Stimulated activated CD8-positive, alpha-beta memory T cell treated with anti-CD3 and anti-CD28 coated beads, Interleukin-12 subunit alpha, Interleukin-12 subunit beta, amount 100 ng/mL, for 4 hours (primary cell): Measurements from ENCODE around the gene RPRD1B.
"Not testable (repeated sequence)": the region's sequence is repeated elsewhere in the genome, so short reads cannot be mapped to it uniquely, and the experiment has no call there.

ENCODE experiments used
- DNase-seq: peaks from one replicate; pipeline ENCODE4 v3.0.0-alpha.2; 2020; ENCODE audit warnings: low read depth

RPRD1B gene

DNA sequence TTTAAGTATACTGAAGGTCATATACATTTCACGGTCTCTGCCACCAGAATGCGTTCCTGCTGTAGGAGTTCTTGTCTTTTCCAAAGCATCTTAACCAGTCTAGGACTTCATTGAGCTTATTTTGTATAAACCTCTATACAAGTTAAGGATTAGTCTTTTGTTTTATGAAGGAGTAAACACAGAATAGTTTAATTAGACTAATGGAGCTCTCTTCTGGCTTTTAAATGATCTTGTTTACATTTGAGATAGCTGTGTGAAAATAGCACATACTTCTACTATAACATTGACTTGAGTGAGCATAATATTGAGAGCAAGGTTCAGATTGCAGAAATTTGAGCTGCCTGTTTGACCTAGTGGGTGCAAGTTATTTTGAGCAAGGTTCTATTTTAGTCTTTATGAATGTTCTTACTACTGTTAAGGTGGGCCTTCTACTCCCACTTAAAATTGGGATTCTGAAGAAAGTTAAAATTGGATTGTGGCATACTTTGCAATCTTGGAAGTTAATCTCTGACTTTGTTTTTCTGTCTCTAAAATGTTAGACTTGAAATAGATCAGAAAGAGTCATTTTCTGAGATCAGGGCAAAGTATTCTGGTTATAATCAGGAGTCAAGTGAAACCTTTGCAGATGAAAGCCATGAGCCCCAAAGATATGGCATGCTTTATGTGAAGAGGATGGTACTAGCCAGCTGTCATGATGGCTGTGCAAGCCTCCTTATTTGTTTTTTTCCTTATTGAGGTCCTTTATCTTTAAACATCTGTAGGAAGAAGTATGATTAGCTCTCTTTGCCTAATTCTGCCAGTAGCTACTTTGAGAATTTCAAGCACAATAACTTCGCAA lies 41.8 kb downstream of the RPRD1B start:
- no peak for DNase-seq

DNA sequence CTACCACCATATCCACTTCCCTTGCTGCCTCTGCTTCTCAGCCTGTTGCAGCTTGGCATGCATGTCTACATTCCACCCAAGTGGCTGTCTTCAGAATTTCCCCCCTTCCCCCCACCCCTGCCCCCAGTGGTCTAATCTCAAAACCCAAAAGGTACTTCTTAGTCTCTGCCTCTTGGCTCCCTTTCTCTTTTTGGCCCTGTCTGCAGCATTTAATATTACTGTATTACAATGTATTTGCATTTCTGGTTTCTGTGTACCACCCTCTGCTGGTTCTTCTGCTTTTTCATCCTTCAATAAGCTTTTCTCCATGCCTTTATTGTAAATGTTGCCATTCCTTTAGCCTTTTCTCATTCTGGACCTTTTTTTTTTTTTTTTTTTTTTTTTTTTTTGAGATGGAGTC lies 43.0 kb downstream of the RPRD1B start:
- DNase-seq, result no peak

DNA sequence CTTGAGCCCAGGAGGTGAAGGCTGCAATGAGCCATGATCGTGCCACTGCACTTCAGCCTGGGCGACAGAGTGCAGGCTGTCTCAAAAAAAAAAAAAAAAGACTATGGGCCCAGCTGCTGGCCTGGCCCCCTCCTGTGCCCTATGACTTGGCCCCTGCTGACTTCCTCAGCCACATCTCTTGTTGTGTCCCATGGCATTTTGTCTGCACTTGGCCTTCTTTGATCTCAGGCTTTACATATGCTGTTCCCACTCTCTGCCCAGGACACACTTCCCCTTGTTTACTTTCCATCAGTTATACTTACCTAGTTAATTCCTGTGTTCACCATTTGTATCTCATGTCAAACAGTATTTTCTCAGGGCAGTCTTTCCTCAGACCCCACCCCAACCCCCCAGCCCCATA lies 44.5 kb downstream of the RPRD1B start:
- DNase-seq, result no peak

DNA sequence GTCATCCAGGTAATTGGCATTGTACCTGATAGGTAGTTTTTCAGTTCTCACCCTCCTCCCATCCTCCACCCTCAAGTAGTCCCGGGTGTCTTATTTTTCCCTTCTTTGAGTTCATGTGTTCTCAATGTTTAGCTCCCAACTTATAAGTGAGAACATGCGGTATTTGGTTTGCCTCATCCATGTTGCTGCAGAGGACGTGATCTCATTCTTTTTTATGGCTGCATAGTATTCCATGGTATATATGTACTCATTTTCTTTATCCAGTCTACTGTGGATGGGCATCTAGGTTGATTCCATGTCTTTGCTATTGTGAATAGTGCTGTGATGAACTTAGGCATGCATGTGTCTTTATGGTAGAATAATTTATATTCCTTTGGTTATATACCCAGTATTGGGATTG lies 45.8 kb downstream of the RPRD1B start:
- no peak for DNase-seq

DNA sequence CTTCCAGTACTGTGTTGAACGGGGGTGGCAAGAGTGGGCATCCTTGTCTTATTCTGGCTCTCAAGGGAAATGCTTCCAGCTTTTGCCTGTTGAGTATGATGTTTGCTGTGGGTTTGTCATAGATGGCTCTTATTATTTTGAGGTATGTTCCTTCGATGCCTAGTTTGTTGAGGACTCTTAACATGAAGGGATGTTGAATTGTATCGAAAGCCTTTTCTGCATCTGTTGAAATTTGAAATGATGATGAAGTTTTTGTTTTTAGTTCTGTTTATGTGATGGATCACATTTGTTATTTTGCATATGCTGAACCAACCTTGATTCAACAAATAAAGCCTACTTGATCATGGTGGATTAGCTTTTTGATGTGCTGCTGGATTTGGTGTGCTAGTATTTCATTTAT lies 48.0 kb downstream of the RPRD1B start:
- no peak for DNase-seq

DNA sequence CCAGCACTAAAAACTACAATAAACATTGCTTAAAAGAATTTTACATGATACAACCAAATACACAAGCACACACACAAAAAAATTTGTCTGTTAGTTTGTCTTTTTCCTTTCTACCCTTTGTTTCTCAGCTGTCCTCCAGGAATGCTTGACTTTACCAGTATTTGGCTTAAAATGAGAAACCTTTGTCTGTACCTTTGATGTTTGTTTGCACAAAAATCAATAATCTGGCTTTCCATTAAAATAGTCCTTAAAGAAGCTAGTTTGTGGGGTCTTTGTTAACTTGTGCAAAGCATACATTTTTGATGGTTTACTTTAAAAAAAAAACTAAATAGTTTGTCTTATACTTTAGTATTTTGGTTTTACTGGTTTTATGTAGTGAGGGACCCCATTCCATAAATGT lies 49.3 kb downstream of the RPRD1B start:
- no peak for DNase-seq

DNA sequence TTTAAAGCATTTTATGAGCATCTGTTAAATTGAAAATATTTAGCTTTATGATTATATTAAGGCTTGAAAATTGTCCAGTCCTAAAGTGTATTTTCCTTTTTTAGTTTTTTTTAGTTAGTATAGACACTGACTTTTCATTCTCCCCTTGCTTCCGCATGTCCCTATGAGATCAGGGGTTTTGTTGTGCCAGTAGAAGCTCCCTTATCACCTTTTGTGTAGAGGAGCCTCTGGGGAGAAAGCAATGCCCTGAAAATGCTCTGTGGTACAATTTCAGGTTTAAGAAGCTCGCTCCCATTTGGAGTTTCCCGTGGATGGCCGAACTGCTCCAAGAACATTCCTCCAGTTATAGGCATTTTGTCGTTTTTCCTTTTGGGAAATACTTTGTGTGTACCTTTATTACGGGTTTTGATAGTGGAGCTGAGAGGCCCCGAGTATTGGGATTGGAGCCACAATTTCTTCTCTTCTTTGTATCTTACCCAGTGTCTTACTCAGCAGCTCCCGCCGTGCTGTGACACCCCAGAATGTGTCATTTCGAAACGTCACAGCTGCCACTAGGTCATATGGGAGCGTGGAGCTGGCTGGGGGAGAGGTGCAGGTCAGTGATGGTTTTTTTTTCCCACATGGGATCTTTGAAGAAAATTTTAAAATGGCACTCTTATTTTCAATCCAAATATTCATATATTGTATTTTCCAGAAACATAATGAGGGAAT lies 49.9 kb downstream of the RPRD1B start:
- DNase-seq, result no peak

DNA sequence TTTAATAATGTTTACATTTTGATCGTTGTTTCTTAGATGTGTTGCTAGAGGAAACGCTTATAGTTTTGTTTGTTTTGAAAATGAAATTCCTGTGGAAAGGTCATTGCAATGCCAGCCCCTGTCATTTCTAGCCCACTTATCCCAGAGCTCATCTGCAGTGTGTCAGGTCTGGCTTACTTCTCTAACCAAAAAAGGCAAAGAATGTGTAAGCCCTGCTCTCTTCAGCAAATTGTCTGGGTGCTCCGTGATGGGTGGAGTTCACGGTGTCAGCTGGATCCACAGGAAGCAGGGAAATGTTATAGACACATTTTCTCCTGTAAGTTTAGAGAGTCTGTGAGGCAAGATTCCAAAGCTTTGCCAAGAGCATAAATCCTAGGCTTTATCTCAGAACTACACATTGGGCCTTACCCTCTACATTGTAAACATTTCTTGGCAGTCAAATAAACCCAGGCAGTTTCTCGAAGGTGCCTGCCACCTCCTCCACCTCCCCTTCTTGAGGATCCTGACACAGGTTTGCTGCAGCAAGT lies 50.9 kb downstream of the RPRD1B start:
- DNase-seq, result no peak

DNA sequence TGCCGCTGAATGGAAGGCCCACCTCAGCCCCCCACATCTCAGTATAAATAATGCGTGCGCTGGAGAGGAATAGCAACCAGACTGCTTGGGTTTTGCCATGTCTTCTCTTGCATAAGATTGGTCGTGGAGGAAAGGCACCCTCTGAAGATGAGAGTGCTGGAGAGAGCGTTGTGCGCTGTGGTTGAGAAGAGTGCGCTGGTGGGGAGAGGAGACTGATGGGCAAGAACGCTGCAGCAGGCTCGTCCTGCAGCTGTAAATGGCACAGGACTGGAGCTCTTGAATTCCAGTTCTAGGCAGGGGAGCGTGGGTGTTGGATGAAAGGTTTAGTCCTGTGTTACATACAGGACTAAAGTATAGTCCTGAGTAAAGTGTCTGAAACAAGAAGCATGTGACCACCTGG lies 51.5 kb downstream of the RPRD1B start:
- no peak for DNase-seq

DNA sequence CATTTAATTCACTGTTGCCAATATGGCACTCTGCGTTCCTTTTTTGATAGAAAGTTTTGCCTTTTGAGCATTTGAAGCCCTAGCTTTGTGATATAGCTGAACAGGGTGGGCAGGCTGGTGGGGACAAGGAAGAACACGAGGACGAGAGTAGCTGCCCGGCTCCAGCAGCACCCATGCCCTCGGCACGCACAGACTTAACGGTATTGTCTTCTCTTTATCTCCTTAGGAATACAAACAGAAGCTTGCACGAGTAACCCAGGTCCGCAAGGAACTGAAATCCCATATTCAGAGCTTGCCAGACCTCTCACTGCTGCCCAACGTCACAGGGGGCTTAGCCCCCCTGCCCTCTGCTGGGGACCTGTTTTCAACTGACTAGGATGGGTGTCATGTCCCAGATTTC lies 56.0 kb downstream of the RPRD1B start:
- DNase-seq, result no peak

DNA sequence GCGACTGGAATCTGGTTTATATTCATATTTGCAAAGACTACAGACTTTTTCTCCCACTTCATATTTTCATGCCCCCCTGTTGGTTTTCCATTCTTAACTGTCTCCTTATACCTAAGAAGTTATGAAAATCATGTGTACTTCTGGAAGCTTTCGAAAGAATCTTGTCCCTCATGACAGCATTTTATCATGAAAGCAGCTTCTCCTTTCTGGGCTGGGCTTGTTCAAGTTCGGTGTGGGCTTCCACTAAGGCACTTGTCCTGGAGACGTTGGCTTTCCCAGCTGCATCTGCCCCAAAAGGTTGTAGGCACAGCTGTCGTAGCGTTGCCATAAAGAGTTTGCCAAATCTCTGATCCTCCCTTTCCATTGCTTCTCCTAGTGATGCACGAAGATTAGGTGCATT lies 56.5 kb downstream of the RPRD1B start:
- DNase-seq, result no peak

DNA sequence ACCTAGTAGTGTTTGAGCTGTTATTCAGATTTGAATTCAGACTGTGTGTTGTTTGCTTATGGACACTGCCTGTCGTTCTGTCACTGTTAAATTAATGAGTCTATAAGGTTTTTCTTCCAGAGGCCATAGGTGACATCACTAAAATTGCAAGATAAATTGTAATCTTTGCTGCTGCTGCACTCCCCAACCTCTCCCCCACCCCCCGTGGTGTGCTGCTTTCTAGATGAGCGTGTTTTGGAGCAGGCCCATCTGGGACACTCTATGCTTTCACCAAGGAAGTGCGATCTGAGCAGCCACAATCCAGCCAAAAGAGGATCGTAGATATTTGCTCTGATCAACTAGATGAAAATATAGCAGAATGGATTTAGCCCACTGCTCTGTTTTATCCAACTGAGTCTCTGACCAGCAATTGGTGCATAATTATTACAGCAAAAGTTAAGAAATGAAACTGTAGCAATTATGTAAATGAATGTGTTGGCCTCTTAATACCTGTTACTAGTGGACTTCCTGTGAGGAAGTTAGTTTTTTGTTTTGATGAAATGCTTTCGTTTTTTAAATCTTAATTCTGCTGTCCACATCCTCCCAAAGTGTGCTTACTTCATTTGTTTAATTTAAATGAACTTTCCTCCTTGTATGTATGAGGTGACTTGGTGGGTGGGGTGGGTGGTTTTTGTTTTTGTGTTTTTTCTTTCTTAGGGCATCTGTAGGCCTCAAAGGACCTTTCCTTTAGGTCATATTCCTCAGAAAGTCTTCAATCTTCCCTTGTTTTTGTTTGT lies 58.1 kb downstream of the RPRD1B start:
- no peak for DNase-seq

DNA sequence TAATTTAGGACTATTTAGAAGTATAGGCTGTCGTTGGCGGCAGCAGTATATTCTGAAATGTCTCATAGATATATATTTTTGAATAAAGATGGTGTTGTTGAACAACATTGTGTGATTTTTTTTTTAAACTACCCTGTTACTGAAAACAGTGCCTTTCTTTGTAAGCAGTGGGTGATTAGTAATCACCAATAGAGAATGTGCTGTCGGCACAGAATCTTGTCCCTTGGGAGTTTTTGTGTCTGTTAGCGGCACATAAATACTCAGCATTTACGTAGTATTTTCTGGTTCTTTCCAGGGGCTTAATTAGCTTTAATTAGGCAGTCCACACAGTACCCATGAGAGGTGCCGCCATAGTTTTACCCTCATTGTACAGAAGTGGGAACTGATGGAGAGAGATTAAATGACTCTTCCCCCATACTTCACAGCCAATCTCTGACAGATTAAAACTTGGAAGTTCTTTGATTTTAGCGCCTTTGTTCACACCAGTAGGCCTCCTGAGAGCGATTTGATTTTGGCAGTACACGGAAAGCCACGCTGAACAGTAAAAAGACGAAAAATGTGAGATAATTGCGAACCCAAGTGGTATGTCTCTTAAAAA lies 58.8 kb downstream of the RPRD1B start:
- DNase-seq, result no peak

DNA sequence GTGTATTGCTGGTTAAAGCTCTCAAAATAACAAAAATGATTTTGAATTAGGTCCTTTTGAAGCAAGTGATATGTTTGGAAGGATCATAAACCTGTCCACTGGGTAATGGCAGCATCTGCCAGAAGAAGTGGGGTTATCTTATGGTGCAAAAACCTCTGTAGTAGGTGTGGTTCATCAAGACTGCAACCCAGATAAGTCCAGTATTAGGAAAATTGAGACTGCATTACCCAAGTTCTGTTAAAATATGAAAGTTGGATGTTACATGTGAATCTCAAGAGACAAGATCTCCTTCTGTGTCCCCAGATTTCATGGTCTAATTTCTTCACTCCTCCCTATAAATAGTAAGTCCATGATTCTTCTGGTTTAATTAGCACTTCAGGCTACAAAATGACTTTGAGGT lies 59.4 kb downstream of the RPRD1B start:
- no peak for DNase-seq

DNA sequence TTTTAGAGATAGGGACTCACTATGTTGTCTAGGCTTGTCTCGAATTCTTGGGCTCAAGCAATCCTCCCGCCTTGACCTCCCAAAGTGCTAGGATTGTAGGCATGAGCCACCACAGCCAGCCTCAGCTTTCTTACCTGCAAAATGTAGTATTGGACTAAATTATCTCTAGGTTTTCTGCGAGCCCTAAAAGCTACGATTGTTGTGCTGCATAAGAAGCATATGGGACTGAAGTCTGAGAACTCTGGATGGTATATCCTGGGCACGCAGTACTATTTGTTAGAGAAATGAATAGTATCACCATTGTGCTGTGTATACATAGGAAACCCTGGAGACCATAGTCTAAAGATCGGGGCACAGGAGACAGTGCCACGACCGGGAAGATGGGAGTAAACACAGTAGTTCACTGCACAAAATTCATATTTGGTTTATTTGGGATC lies 60.1 kb downstream of the RPRD1B start:
- DNase-seq, result no peak

DNA sequence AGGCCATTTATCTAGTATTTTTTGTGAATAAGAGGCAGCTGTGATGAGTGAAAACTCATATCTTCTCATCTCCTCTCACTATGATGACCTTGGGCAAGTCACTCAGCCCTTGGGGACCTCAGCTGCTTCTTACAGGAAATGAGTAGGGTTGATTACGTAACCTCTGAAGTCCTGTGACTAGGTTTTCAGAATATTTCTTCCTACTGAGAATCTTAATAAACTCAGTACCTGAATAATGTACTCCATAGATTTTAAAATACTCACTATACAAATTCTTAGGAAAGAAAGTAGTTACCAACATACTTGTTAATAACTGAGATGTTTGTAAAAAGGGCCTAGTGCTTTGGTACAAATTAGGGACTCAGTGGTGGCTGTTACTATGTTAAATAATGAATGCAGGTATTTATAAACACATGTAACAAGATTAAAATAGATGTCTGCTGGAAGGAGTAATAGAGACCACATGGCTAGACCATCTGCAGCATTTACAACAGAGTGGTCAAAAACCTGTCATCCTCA lies 60.9 kb downstream of the RPRD1B start:
- no peak for DNase-seq

DNA sequence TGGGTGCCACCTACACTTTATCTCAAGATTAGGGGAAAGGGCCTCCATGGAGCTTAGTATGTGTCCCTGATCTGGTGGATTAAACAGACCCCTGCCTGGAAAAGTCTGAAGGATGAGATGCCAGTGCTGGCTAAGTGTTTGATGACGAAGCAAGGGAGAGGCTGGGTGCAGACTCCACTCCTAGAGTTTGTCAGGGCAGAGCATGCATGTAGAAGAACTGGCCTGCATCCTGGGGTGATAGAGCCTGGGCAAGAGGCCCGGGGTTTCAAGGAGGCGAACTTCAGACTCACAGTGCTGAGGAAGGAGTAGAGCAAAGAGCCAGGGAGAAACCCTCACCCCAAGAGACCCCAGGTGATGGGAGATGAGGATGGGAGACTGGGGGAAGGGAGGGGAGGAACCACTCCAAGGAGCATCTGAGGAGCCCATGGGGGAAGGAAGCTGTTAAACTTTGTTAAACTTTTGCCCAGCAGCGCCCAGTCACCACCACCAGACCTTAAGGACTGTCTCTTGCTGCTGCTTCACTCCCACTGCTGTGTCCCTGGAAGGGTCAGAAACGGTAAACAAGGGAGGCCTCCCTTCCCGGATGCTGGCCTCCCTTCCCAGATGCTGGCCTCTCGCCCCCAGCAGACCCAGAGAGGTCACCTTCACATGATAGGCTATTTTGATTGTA lies 61.6 kb downstream of the RPRD1B start:
- no peak for DNase-seq

DNA sequence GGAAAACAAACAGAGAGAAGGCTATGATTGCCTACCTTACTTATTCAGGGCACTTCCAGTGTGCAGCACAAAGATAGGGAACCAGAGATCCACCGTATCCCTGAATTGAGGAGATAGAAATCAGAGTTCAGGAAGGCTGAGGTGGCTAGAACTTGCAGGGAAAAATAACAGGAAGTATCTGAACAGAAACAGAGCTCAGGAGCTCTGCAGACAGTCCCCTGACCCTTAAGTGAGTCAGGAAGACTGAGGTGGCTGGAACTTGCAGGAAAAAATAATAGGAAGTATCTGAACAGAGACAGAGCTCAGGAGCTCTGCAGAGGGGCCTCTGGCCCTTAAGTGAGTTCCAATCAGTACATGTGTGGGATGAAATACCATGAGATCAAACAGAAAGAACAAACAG lies 65.4 kb downstream of the RPRD1B start:
- DNase-seq, result no peak

DNA sequence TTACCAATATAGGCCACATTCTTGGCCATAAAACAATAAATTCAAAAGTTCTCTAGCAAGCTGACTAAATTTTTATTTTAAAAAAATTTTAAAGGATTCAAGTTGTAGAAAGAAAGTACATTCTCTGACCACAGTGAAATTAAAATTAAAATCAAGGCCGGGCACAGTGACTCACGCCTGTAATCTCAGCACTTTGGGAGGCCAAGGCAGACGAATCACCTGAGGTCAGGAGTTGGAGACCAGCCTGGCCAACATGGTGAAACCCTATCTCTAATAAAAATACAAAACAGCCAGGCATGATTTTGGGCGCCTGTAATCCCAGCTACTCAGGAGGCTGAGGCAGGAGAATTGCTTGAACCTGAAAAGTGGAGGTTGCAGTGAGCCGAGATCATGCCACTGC lies 68.7 kb downstream of the RPRD1B start:
- not testable (repeated sequence) for DNase-seq

DNA sequence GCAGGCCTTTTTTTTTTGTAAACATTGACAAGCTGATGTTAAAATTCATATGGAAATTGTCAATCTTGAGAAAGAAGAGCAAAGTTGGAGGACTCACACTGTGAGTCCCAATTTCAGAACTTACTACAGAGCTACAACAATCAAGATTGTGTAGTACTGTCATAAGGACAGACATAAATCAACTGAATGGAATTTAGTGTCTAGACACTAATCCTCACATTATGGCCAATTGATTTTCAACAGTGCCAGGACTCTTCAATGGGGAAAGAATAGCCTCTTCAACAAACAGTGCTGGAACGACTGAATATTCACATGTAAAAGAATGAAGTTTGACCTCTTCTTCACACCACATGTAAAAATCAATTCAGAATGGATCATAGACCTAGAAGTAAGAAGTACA lies 70.7 kb downstream of the RPRD1B start:
- DNase-seq, result no peak

DNA sequence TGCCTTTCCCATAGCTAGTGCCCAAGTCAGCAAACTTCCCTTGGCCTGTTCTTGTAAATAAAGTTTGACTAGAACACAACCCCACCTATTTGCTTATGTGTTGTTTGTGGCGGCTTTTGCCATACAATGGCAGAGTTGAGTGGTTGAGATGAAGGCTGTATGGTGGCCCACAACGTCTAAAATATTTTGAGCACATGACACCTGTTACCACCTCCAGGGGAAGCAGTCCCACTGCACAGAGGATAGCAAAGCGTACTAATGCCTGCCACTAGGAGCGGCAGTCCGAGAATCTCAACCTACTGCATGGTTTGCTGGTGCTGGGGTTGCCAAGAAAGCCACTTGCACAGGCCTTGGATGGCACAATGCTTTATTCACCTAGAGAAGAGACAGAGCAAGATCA lies 72.9 kb downstream of the RPRD1B start:
- DNase-seq, result no peak
